ENCODE data around the gene RNPEP.

Gene RNPEP

DNA sequence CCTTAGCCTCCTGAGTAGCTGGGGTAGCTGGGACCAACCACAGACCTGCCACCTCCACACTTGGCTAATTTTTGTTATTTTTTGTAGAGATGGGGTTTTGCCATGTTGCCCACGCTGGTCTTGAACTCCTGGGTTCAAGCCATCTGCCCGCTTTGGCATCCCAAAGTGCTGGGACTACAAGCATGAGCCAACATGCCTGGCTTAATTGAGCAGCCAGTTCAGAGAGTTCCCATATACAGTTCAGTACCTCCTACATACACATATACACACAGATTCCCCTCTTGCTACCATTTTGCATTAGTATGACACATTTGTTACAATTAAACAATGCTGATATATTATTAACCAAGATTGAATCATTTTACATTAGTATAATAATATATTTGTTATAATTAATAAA is 2.9 kb downstream of the RNPEP start:
- TF ChIP-seq, protein P1, sequence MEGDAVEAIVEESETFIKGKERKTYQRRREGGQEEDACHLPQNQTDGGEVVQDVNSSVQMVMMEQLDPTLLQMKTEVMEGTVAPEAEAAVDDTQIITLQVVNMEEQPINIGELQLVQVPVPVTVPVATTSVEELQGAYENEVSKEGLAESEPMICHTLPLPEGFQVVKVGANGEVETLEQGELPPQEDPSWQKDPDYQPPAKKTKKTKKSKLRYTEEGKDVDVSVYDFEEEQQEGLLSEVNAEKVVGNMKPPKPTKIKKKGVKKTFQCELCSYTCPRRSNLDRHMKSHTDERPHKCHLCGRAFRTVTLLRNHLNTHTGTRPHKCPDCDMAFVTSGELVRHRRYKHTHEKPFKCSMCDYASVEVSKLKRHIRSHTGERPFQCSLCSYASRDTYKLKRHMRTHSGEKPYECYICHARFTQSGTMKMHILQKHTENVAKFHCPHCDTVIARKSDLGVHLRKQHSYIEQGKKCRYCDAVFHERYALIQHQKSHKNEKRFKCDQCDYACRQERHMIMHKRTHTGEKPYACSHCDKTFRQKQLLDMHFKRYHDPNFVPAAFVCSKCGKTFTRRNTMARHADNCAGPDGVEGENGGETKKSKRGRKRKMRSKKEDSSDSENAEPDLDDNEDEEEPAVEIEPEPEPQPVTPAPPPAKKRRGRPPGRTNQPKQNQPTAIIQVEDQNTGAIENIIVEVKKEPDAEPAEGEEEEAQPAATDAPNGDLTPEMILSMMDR (IDR thresholded peaks at IDR 0.05; ENCODE audit: low read depth, low read length) = no peak
- H3K4me3 ChIP-seq (ENCODE audit: low read depth, low read length) = no peak overlapping the region

DNA sequence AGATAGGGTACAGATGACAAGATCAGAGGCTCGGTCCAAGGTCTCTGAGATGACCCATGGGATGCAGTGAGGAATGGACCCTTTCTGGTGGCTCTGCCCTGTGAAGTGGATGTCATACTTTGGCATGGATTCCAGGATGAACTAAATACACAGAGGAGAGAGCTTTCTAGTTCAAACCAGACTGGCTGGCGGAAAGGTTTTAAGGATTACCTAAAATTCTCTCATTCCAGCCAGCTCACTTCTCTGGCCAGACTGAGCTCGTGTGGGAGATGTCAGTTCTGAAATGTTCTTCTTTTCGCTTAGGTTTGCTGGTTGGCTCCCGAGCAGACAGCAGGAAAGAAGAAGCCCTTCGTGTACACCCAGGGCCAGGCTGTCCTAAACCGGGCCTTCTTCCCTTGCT is 6.2 kb downstream of the RNPEP start:
- TF ChIP-seq, protein P1 (IDR thresholded peaks at IDR 0.05; ENCODE audit: low read depth, low read length) = no peak

DNA sequence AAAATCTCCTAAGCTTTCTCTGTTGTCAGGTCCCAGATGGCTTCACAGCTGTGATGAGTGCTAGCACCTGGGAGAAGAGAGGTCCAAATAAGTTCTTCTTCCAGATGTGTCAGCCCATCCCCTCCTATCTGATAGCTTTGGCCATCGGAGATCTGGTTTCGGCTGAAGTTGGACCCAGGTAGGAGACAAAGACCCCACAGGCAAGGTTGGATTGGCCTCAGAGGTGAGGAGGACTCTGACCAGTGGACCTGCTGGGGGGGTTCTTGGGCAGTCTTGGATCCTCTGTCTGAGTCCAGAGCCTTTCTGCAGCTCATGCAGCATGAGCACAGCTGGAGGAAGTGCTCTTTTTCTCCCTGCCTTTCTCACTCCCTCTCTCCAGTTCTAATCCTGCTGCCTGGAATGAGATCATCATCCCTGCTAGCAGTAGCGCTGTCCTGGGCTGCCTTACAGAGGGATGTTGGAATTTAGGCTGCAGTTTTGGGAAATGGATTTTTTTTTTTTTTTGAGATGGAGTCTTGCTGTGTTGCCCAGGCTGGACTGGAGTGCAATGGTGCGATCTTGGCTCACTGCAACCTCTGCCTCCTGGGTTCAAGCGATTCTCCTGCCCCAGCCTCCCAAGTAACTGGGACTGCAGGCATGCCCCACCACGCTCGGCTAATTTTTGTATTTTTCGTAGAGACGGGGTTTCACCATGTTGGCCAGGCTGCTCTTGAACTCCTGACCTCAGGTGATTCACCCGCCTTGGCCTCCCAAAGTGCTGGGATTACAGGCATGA is 7.1 kb downstream of the RNPEP start:
- H3K4me3 ChIP-seq (ENCODE audit: low read depth, low read length) = no peak overlapping the region
- TF ChIP-seq, protein P1 (IDR thresholded peaks at IDR 0.05; ENCODE audit: low read depth, low read length) = no peak

More for the DNA sequence above, 6.2 kb downstream of the RNPEP start:
- no peak overlapping the region for H3K4me3 ChIP-seq (ENCODE audit: low read depth, low read length)

DNA sequence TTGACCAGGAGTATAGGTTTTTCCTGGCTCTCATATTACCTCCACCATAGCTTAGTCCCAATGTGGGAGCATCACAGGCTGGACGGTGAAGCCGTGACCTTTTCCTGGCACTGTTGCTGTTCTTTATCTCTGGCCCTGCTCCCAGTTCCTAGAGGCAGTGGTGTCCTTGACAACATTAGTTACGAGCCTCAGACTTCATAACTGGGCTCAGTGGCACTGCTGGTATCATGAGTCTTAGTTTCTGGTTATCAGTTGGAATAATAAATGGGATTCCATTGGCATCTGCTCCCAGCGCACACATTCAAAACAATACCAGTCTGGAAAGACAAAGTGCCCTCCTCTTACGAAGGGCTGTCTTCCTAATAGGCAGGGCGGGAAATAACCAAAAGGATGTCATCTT is 8.0 kb downstream of the RNPEP start:
- H3K4me3 ChIP-seq (ENCODE audit: low read depth, low read length) = no peak overlapping the region
- TF ChIP-seq, protein P1 (IDR thresholded peaks at IDR 0.05; ENCODE audit: low read depth, low read length) = no peak

DNA sequence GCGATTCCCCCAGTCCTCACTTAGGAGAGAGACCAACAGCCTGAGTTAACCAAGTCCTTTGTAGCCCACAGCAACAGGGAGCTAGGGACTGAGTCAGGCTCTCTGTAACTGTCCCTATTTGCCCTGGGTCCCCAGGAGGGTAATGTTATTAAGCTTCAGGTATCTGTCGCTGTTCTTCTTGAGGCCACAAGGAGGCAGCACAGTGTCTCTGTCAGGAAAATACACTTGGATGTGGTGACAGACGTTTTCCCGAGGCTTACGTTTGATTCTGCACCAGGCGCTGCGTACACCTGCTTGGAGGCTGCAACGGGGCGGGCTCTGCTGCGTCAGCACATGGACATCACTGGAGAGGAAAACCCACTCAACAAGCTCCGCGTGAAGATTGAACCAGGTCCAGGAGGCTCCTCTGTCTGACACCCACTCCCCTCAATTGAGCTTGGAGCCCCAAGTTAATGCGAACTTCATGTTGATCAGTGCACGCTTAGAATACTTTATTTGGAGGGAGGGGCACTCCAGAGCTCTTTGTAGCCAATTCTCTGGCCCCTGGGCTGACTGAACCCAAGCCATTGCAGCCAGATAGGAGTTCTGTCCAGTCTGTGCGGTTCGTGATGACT is 17.3 kb downstream of the RNPEP start:
- H3K4me3 ChIP-seq (ENCODE audit: low read depth, low read length) = no peak overlapping the region
- TF ChIP-seq, protein P1 (IDR thresholded peaks at IDR 0.05; ENCODE audit: low read depth, low read length) = peak; percentile 69

DNA sequence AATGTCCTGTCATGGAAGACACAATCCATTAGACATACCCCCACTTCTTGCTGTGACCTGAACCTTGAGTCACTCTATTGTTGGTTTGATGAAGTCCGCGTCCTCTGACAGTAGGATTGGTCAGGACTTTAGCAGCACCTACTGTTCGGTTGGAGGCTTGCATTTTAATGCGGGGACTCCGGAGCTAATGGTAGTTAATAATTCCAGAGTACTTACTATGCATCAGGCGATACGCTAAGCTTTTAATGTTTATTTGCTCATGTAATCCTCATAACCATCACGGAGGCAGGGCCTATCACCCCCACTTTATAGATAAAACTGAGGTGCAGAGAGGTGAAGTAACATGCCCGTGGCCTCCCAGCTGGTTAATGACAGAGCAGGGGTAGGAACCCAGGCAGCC is 20.1 kb downstream of the RNPEP start:
- H3K4me3 ChIP-seq (ENCODE audit: low read depth, low read length) = no peak overlapping the region
- TF ChIP-seq, protein P1 (IDR thresholded peaks at IDR 0.05; ENCODE audit: low read depth, low read length) = no peak

DNA sequence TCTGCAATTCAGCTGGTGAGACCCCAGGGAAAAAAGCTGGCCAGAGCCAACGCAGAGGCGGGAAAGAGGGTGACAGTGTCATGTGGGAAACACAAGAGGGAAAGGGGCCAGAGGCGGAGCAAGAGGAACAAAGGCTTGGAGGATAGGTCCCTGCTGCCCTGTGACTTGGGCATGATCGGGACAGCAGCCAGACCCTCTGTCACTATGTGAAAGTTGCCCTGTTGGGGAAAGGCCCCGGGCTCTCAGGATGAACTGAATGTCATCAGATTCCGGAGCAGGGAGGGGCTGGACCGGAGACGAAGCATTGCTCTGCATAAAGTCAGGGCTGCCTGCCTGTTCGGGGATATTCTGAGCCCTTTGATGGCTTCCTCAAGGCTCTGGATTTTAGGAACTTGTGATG is 22.3 kb downstream of the RNPEP start:
- TF ChIP-seq, protein P1 (IDR thresholded peaks at IDR 0.05; ENCODE audit: low read depth, low read length) = no peak
- no peak overlapping the region for H3K4me3 ChIP-seq (ENCODE audit: low read depth, low read length)

Measured in WI38 (cell line).